H9 (cell line): ENCODE measurements around the gene GAMT. TPM values are rescaled to one million over a fixed set of nuclear protein-coding genes. Genes with fewer than 3 reads are reported as not detected.

Experiments
- DNase-seq: peaks from one replicate; pipeline ENCODE4 v3.0.0-alpha.2; 2017
- H2AFZ ChIP-seq: one replicate; pipeline ENCODE4 v1.6.1; 2013; ENCODE audit warnings: mild to moderate bottlenecking, low read length, control low read depth, moderate library complexity
- H2AK5ac ChIP-seq: 2 replicates; pipeline ENCODE4 v1.6.1; 2013; ENCODE audit warnings: low read length, control low read depth, mixed read lengths; ENCODE audit not compliant: insufficient read length
- H2BK120ac ChIP-seq: one replicate; pipeline ENCODE4 v1.6.1; 2013; ENCODE audit warnings: low read depth, mild to moderate bottlenecking, low read length, control low read depth, inconsistent platforms; ENCODE audit not compliant: poor library complexity, severe bottlenecking
- H2BK12ac ChIP-seq: 2 replicates; pipeline ENCODE4 v1.6.1; 2013; ENCODE audit warnings: low read length, control low read depth, mixed read lengths, low read depth; ENCODE audit not compliant: insufficient read length
- H2BK15ac ChIP-seq: 2 replicates; pipeline ENCODE4 v1.6.1; 2013; ENCODE audit warnings: low read depth, low read length, control low read depth
- H2BK20ac ChIP-seq: one replicate; pipeline ENCODE4 v1.6.1; 2013; ENCODE audit warnings: low read depth, mild to moderate bottlenecking, low read length, control low read depth, inconsistent platforms; ENCODE audit not compliant: poor library complexity, severe bottlenecking
- H2BK5ac ChIP-seq: 2 replicates; pipeline ENCODE4 v1.6.1; 2013; ENCODE audit warnings: low read length, control low read depth, mixed read lengths; ENCODE audit not compliant: insufficient read length
- H3K14ac ChIP-seq: 2 replicates; pipeline ENCODE4 v1.6.1; 2013; ENCODE audit warnings: low read length, control low read depth; ENCODE audit not compliant: insufficient read depth
- H3K18ac ChIP-seq: 2 replicates; pipeline ENCODE4 v1.6.1; 2013; ENCODE audit warnings: low read depth, mild to moderate bottlenecking, mixed read lengths, low read length, control low read depth; ENCODE audit not compliant: insufficient read length
- H3K23ac ChIP-seq: 2 replicates; pipeline ENCODE4 v1.6.1; 2013; ENCODE audit warnings: low read length, control low read depth, mixed read lengths, low read depth; ENCODE audit not compliant: insufficient read length
- H3K23me2 ChIP-seq: 2 replicates; pipeline ENCODE4 v1.6.1; 2013; ENCODE audit warnings: low read depth, mild to moderate bottlenecking, mixed read lengths, low read length, control low read depth; ENCODE audit not compliant: insufficient read length, poor library complexity, severe bottlenecking
- H3K27ac ChIP-seq: 2 replicates; pipeline ENCODE4 v1.5.1; 2013; ENCODE audit warnings: low read length, control low read depth, mixed read lengths, low read depth; ENCODE audit not compliant: insufficient read length
- H3K27me3 ChIP-seq: 2 replicates; pipeline ENCODE4 v1.6.1; 2013; ENCODE audit warnings: low read length, control low read depth, inconsistent platforms; ENCODE audit not compliant: insufficient read depth
- H3K4ac ChIP-seq: 2 replicates; pipeline ENCODE4 v1.6.1; 2013; ENCODE audit warnings: low read depth, mild to moderate bottlenecking, control low read depth, inconsistent platforms, low read length, moderate library complexity
- H3K4me1 ChIP-seq: 2 replicates; pipeline ENCODE4 v1.6.1; 2013; ENCODE audit warnings: low read length, control low read depth, inconsistent platforms; ENCODE audit not compliant: insufficient read depth
- H3K4me2 ChIP-seq: 2 replicates; pipeline ENCODE4 v1.6.1; 2013; ENCODE audit warnings: low read length, control low read depth, mixed read lengths; ENCODE audit not compliant: insufficient read length, insufficient read depth
- H3K56ac ChIP-seq: 2 replicates; pipeline ENCODE4 v1.6.1; 2013; ENCODE audit warnings: low read depth, mild to moderate bottlenecking, mixed read lengths, low read length, control low read depth; ENCODE audit not compliant: insufficient read length
- H3K79me1 ChIP-seq: 2 replicates; pipeline ENCODE4 v1.6.1; 2013; ENCODE audit warnings: low read depth, mild to moderate bottlenecking, moderate library complexity, low read length, control low read depth, inconsistent platforms; ENCODE audit not compliant: insufficient read depth, poor library complexity, severe bottlenecking
- H3K79me2 ChIP-seq: 2 replicates; pipeline ENCODE4 v1.6.1; 2013; ENCODE audit warnings: low read length, control low read depth, inconsistent platforms; ENCODE audit not compliant: insufficient read depth
- H3K9ac ChIP-seq: 2 replicates; pipeline ENCODE4 v1.6.1; 2013; ENCODE audit warnings: low read length, control low read depth, mixed read lengths; ENCODE audit not compliant: insufficient read length; ENCODE audit errors: extremely low read depth
- H3K9me3 ChIP-seq: one replicate; pipeline ENCODE4 v1.6.1; 2013; ENCODE audit warnings: low read depth, low read length, inconsistent platforms; ENCODE audit not compliant: control insufficient read depth
- H3T11ph ChIP-seq: one replicate; pipeline ENCODE4 v1.6.1; 2013; ENCODE audit warnings: mild to moderate bottlenecking, low read length, control low read depth, inconsistent platforms
- H4K20me1 ChIP-seq: one replicate; pipeline ENCODE4 v1.6.1; 2013; ENCODE audit not compliant: control insufficient read depth, insufficient read length, insufficient read depth
- H4K5ac ChIP-seq: 2 replicates; pipeline ENCODE4 v1.6.1; 2013; ENCODE audit warnings: low read depth, mild to moderate bottlenecking, mixed read lengths, low read length, control low read depth; ENCODE audit not compliant: insufficient read length
- H4K8ac ChIP-seq: replicated peaks from 2 replicates; pipeline ENCODE4 v1.6.1; 2013; ENCODE audit warnings: low read length, control low read depth, mixed read lengths, low read depth; ENCODE audit not compliant: insufficient read length
- H4K91ac ChIP-seq: 2 replicates; pipeline ENCODE4 v1.6.1; 2013; ENCODE audit warnings: low read depth, mild to moderate bottlenecking, moderate library complexity, mixed read lengths, low read length, control low read depth; ENCODE audit not compliant: insufficient read length
- H3K27ac Mint-ChIP-seq, 3 experiments: 2 replicates in 2 of 3; 3 replicates in 1 of 3; pipeline ENCODE4 v1.8.0; 2020 to 2021; ENCODE audit warnings: mixed read lengths in 3 of 3, mild to moderate bottlenecking in 1 of 3, moderate library complexity in 1 of 3
- H3K27me3 Mint-ChIP-seq: 2 replicates; pipeline ENCODE4 v1.8.0; 2021; ENCODE audit warnings: low read depth, mild to moderate bottlenecking, moderate library complexity, mixed read lengths
- H3K36me3 Mint-ChIP-seq, 3 experiments: 2 replicates in 2 of 3; 3 replicates in 1 of 3; pipeline ENCODE4 v1.8.0; 2020 to 2021; ENCODE audit warnings: low read depth in 3 of 3, mixed read lengths in 3 of 3; ENCODE audit not compliant: insufficient read depth in 1 of 3
- H3K4me1 Mint-ChIP-seq, 2 experiments: 2 replicates each; pipeline ENCODE4 v1.8.0; 2020; ENCODE audit warnings: mixed read lengths in 2 of 2
- H3K4me3 Mint-ChIP-seq, 2 experiments: 2 replicates in 1 of 2; 3 replicates in 1 of 2; pipeline ENCODE4 v1.8.0; 2020 to 2021; ENCODE audit warnings: mild to moderate bottlenecking in 2 of 2, mixed read lengths in 2 of 2, moderate library complexity in 1 of 2
- H3K9me3 Mint-ChIP-seq, 2 experiments: 2 replicates in 1 of 2; 3 replicates in 1 of 2; pipeline ENCODE4 v1.8.0; 2020; ENCODE audit warnings: mild to moderate bottlenecking in 2 of 2, mixed read lengths in 2 of 2, moderate library complexity in 1 of 2
- CTCF ChIP-seq: fragments of 200-600 bp; sonication (generic); conservative IDR thresholded peaks from 3 replicates; pipeline ENCODE4 v1.8.0; 2021; ENCODE audit warnings: antibody characterized with exemption, mild to moderate bottlenecking
- WGBS: extraction: QIAGEN DNeasy Blood & Tissue Kit; methylation state at CpG from one replicate; pipeline ENCODE4 v1.1.7; 2013; ENCODE audit warnings: missing lambda C conversion rate, low lambda C conversion rate, mixed read lengths; ENCODE audit not compliant: insufficient read length; ENCODE audit errors: extremely low coverage; 5-methylcytosine and 5-hydroxymethylcytosine counted together
- total RNA-seq: library from RNA; stranded (reverse); gene quantifications from 2 replicates; pipeline ENCODE4 v1.2.1, GENCODE V29; 2021

GAMT gene
- total RNA-seq, 1 experiment from 2014 or later, result 26.6 TPM

- Histone ChIP-seq H3K4ac (no peak overlapping the region), H4K8ac (no peak overlapping the region), H2BK5ac (no peak overlapping the region), H2BK12ac (no peak overlapping the region), H3K23ac (no peak overlapping the region), H3K27me3 (no peaks in the 10 kb centered on the region), H4K91ac (no peak overlapping the region), H2AFZ (no peak overlapping the region), H3K23me2 (no peaks in the 10 kb centered on the region), H3K18ac (no peak overlapping the region), H4K5ac (no peak overlapping the region), H2BK15ac (no peak overlapping the region), H2AK5ac (no peak overlapping the region), H4K20me1 (no peaks in the 10 kb centered on the region), H2BK20ac (no peak overlapping the region), H3K27ac (no peak overlapping the region), H3T11ph (no peak overlapping the region), H3K4me2 (no peak overlapping the region), H3K79me1 (no peaks in the 10 kb centered on the region), H3K9ac (no peak overlapping the region), H3K4me1 (no peaks in the 10 kb centered on the region), H3K79me2 (no peaks in the 10 kb centered on the region), H3K9me3 (no peaks in the 10 kb centered on the region), H3K56ac (no peak overlapping the region), H3K14ac (no peak overlapping the region), H2BK120ac (no peak overlapping the region)
- TF ChIP-seq CTCF, result no peak
- Mint-ChIP-seq H3K4me1 (peaks cover 6 to 14% of the 10 kb centered on the region in 2 experiments), H3K4me3 (no peak overlapping the region), H3K9me3 (peaks cover 0 to under 1% of the 10 kb centered on the region in 2 experiments; a peak in 2 of 5 replicates), H3K27me3 (no peaks in the 10 kb centered on the region; the same call in none of the 2 replicates), H3K36me3 (peaks cover 14 to 28% (median 22%) of the 10 kb centered on the region in 3 experiments; a peak in 6 of 7 replicates), H3K27ac (peak overlapping the region in 1 of 3 experiments; percentile 72; a peak in 1 of 7 replicates)
- WGBS, result no CpG with 5 or more reads among the region's 33 CpGs
- no peak for DNase-seq
Observed at GRCh38 chr19:1377965-1378785, 23.2 kb downstream of the GAMT start.
